HEK293 (cell line): ENCODE results near the gene HTT.

Experiments
- CTCF ChIA-PET: fragments of 350-600 bp; formaldehyde crosslinking; extraction: SDS; loops from one replicate; lab custom pipeline; 2021; ENCODE audit warnings: antibody characterized with exemption; lab: Yijun Ruan, JAX
- POLR2A ChIA-PET: fragments of 300-600 bp; formaldehyde crosslinking; extraction: SDS; loops from one replicate; lab custom pipeline; 2020; ENCODE audit warnings: antibody characterized with exemption, inconsistent platforms; lab: Yijun Ruan, JAX
- H3K27ac ChIP-seq: fragments of 200-500 bp; sonication (Bioruptor generic); 2 replicates; pipeline ENCODE4 v1.5.1; 2014; ENCODE audit warnings: low read depth, low read length, control low read depth, inconsistent platforms; ENCODE audit errors: extremely low read depth
- H3K36me3 ChIP-seq, 2 experiments: fragments of 200-500 bp in 1 of 2; sonication (Bioruptor generic) in 1 of 2; 1 replicate in 1 of 2; 2 replicates in 1 of 2; pipeline ENCODE4 v1.5.1; 2014 to 2017; ENCODE audit warnings: inconsistent platforms in 2 of 2, low read length in 2 of 2; ENCODE audit not compliant: control insufficient read depth in 2 of 2, insufficient read depth in 1 of 2
- H3K4me1 ChIP-seq: fragments of 200-500 bp; sonication (Bioruptor generic); 2 replicates; pipeline ENCODE4 v1.5.1; 2014; ENCODE audit warnings: mild to moderate bottlenecking, low read length, inconsistent platforms; ENCODE audit not compliant: control insufficient read depth, insufficient read depth
- H3K4me3 ChIP-seq: 2 replicates; pipeline ENCODE4 v1.5.1; 2011; ENCODE audit warnings: low read depth, mild to moderate bottlenecking, control low read depth, low read length, moderate library complexity
- H3K9me3 ChIP-seq: fragments of 200-500 bp; sonication (Bioruptor generic); 2 replicates; pipeline ENCODE4 v1.5.1; 2014; ENCODE audit warnings: low read depth, low read length, inconsistent platforms; ENCODE audit not compliant: control insufficient read depth, insufficient read depth
- AEBP2 ChIP-seq: fragments of 450-650 bp; formaldehyde crosslinking; IDR thresholded peaks from 2 replicates; pipeline ENCODE4 v1.5.1; 2016; ENCODE audit warnings: missing biosample characterization, missing genetic modification characterization, borderline replicate concordance
- GFI1B ChIP-seq: fragments of 450-650 bp; formaldehyde crosslinking; IDR thresholded peaks from 2 replicates; pipeline ENCODE4 v1.5.1; 2016; ENCODE audit warnings: missing biosample characterization, missing genetic modification characterization
- HIC1 ChIP-seq: fragments of 450-650 bp; formaldehyde crosslinking; IDR thresholded peaks from 2 replicates; pipeline ENCODE4 v1.5.1; 2016; ENCODE audit warnings: missing biosample characterization, missing genetic modification characterization
- OSR2 ChIP-seq: fragments of 450-650 bp; formaldehyde crosslinking; IDR thresholded peaks from 2 replicates; pipeline ENCODE4 v1.5.1; 2016; ENCODE audit warnings: missing biosample characterization, missing genetic modification characterization
- RBAK ChIP-seq: fragments of 450-650 bp; formaldehyde crosslinking; IDR thresholded peaks from 2 replicates; pipeline ENCODE4 v1.5.1; 2016; ENCODE audit warnings: missing biosample characterization, missing genetic modification characterization
- SCRT2 ChIP-seq: fragments of 450-650 bp; formaldehyde crosslinking; IDR thresholded peaks from 2 replicates; pipeline ENCODE4 v1.5.1; 2016; ENCODE audit warnings: missing biosample characterization, missing genetic modification characterization
- SETDB1 ChIP-seq: IDR thresholded peaks from one replicate; pipeline ENCODE4 v1.6.1; 2017; ENCODE audit warnings: mild to moderate bottlenecking, low read length, moderate library complexity, mixed read lengths; ENCODE audit not compliant: insufficient read length
- ZBTB1 ChIP-seq: fragments of 450-650 bp; formaldehyde crosslinking; IDR thresholded peaks from 2 replicates; pipeline ENCODE4 v1.5.1; 2016; ENCODE audit warnings: missing biosample characterization, missing genetic modification characterization
- ZBTB17 ChIP-seq: fragments of 450-650 bp; formaldehyde crosslinking; IDR thresholded peaks from 2 replicates; pipeline ENCODE4 v1.5.1; 2016; ENCODE audit warnings: missing biosample characterization, missing genetic modification characterization
- ZFP3 ChIP-seq: fragments of 450-650 bp; formaldehyde crosslinking; IDR thresholded peaks from 2 replicates; pipeline ENCODE4 v1.5.1; 2016; ENCODE audit warnings: low read depth, missing biosample characterization, missing genetic modification characterization
- ZFP37 ChIP-seq: fragments of 450-650 bp; formaldehyde crosslinking; IDR thresholded peaks from 2 replicates; pipeline ENCODE4 v1.5.1; 2016; ENCODE audit warnings: missing biosample characterization, missing genetic modification characterization
- ZIC2 ChIP-seq: fragments of 450-650 bp; formaldehyde crosslinking; IDR thresholded peaks from 2 replicates; pipeline ENCODE4 v1.5.1; 2016; ENCODE audit warnings: missing biosample characterization, missing genetic modification characterization
- ZNF112 ChIP-seq: fragments of 450-650 bp; formaldehyde crosslinking; IDR thresholded peaks from 2 replicates; pipeline ENCODE4 v1.5.0; 2017; ENCODE audit warnings: missing biosample characterization, missing genetic modification characterization
- ZNF132 ChIP-seq: fragments of 450-650 bp; formaldehyde crosslinking; IDR thresholded peaks from 2 replicates; pipeline ENCODE4 v1.5.1; 2017; ENCODE audit warnings: missing biosample characterization, missing genetic modification characterization, borderline replicate concordance
- ZNF211 ChIP-seq: fragments of 450-650 bp; formaldehyde crosslinking; IDR thresholded peaks from 2 replicates; pipeline ENCODE4 v1.5.1; 2016; ENCODE audit warnings: low read depth, missing biosample characterization, missing genetic modification characterization
- ZNF23 ChIP-seq: fragments of 450-650 bp; formaldehyde crosslinking; IDR thresholded peaks from 2 replicates; pipeline ENCODE4 v1.5.1; 2016; ENCODE audit warnings: missing biosample characterization, missing genetic modification characterization, borderline replicate concordance
- ZNF354C ChIP-seq: fragments of 450-650 bp; formaldehyde crosslinking; IDR thresholded peaks from 2 replicates; pipeline ENCODE4 v1.5.1; 2016; ENCODE audit warnings: missing biosample characterization, missing genetic modification characterization, low read depth, borderline replicate concordance
- ZNF366 ChIP-seq: fragments of 450-650 bp; formaldehyde crosslinking; conservative IDR thresholded peaks from 2 replicates; pipeline ENCODE4 v1.5.1; 2016; ENCODE audit warnings: missing biosample characterization, missing genetic modification characterization
- ZNF404 ChIP-seq: fragments of 450-650 bp; formaldehyde crosslinking; IDR thresholded peaks from 2 replicates; pipeline ENCODE4 v1.5.1; 2017; ENCODE audit warnings: missing biosample characterization, missing genetic modification characterization
- ZNF416 ChIP-seq: fragments of 450-650 bp; formaldehyde crosslinking; IDR thresholded peaks from 2 replicates; pipeline ENCODE4 v1.5.1; 2016; ENCODE audit warnings: missing biosample characterization, missing genetic modification characterization
- ZNF626 ChIP-seq: fragments of 450-650 bp; sonication (Bioruptor Pico); formaldehyde crosslinking; IDR thresholded peaks from 2 replicates; pipeline ENCODE4 v1.5.1; 2018; ENCODE audit warnings: missing biosample characterization, missing genetic modification characterization, inconsistent platforms
- ZNF776 ChIP-seq: fragments of 450-650 bp; formaldehyde crosslinking; IDR thresholded peaks from 2 replicates; pipeline ENCODE4 v1.5.0; 2017; ENCODE audit warnings: missing biosample characterization, missing genetic modification characterization, borderline replicate concordance
- ZSCAN4 ChIP-seq: fragments of 450-650 bp; formaldehyde crosslinking; IDR thresholded peaks from 2 replicates; pipeline ENCODE4 v1.5.1; 2017; ENCODE audit warnings: missing biosample characterization, missing genetic modification characterization
- TF ChIP-seq, protein P1 (sequence below): fragments of 450-650 bp; formaldehyde crosslinking; IDR thresholded peaks from 2 replicates; pipeline ENCODE4 v1.5.1; 2016; ENCODE audit warnings: missing biosample characterization, missing genetic modification characterization
- TF ChIP-seq, protein P2 (sequence below): fragments of 450-650 bp; formaldehyde crosslinking; conservative IDR thresholded peaks from 2 replicates; pipeline ENCODE4 v1.5.1; 2016; ENCODE audit warnings: low read depth, missing biosample characterization, missing genetic modification characterization

The HTT gene

GRCh38 chr4:3212391-3213105 lies 138.1 kb downstream of the HTT start:
- TF ChIP-seq ZSCAN4 (no peak), ZNF132 (tag by site-specific recombination) (no peak), ZNF416 (tag by site-specific recombination) (no peak), ZIC2 (tag by site-specific recombination) (no peak), OSR2 (no peak), RBAK (tag by site-specific recombination) (no peak), ZFP37 (no peak), SCRT2 (tag by site-specific recombination) (no peak), ZNF211 (no peak)
- TF ChIP-seq, protein P1, sequence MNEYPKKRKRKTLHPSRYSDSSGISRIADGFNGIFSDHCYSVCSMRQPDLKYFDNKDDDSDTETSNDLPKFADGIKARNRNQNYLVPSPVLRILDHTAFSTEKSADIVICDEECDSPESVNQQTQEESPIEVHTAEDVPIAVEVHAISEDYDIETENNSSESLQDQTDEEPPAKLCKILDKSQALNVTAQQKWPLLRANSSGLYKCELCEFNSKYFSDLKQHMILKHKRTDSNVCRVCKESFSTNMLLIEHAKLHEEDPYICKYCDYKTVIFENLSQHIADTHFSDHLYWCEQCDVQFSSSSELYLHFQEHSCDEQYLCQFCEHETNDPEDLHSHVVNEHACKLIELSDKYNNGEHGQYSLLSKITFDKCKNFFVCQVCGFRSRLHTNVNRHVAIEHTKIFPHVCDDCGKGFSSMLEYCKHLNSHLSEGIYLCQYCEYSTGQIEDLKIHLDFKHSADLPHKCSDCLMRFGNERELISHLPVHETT (tag by site-specific recombination), result no peak
- no peaks in the 10 kb centered on the region for H3K4me1 ChIP-seq
- no peak overlapping the region for H3K27ac ChIP-seq
- H3K4me3 ChIP-seq, result no peak overlapping the region
- POLR2A ChIA-PET, result no interaction called here
- CTCF ChIA-PET, result no interaction called here
- H3K36me3 ChIP-seq, result peaks cover 0 to 88% of the 10 kb centered on the region in 2 experiments; a peak in 1 of 3 replicates
- H3K9me3 ChIP-seq, result no peaks in the 10 kb centered on the region

- Histone ChIP-seq H3K27ac (no peak overlapping the region), H3K36me3 (peaks cover 0 to 88% of the 10 kb centered on the region in 2 experiments; a peak in 1 of 3 replicates), H3K4me1 (no peaks in the 10 kb centered on the region), H3K9me3 (no peaks in the 10 kb centered on the region), H3K4me3 (no peak overlapping the region)
- POLR2A ChIA-PET, result no interaction called here
- CTCF ChIA-PET, result no interaction called here
- TF ChIP-seq AEBP2 (tag by site-specific recombination) (no peak), SETDB1 (no peak), ZNF23 (tag by site-specific recombination) (no peak), ZNF354C (no peak), HIC1 (no peak), ZBTB17 (tag by site-specific recombination) (no peak), ZNF776 (tag by site-specific recombination) (no peak), GFI1B (no peak), ZFP3 (tag by site-specific recombination) (no peak), ZNF404 (tag by site-specific recombination) (no peak), ZBTB1 (tag by site-specific recombination) (no peak), ZNF366 (tag by site-specific recombination) (no peak), ZNF112 (tag by site-specific recombination) (no peak), ZNF626 (tag by site-specific recombination) (no peak)
- TF ChIP-seq, protein P2, sequence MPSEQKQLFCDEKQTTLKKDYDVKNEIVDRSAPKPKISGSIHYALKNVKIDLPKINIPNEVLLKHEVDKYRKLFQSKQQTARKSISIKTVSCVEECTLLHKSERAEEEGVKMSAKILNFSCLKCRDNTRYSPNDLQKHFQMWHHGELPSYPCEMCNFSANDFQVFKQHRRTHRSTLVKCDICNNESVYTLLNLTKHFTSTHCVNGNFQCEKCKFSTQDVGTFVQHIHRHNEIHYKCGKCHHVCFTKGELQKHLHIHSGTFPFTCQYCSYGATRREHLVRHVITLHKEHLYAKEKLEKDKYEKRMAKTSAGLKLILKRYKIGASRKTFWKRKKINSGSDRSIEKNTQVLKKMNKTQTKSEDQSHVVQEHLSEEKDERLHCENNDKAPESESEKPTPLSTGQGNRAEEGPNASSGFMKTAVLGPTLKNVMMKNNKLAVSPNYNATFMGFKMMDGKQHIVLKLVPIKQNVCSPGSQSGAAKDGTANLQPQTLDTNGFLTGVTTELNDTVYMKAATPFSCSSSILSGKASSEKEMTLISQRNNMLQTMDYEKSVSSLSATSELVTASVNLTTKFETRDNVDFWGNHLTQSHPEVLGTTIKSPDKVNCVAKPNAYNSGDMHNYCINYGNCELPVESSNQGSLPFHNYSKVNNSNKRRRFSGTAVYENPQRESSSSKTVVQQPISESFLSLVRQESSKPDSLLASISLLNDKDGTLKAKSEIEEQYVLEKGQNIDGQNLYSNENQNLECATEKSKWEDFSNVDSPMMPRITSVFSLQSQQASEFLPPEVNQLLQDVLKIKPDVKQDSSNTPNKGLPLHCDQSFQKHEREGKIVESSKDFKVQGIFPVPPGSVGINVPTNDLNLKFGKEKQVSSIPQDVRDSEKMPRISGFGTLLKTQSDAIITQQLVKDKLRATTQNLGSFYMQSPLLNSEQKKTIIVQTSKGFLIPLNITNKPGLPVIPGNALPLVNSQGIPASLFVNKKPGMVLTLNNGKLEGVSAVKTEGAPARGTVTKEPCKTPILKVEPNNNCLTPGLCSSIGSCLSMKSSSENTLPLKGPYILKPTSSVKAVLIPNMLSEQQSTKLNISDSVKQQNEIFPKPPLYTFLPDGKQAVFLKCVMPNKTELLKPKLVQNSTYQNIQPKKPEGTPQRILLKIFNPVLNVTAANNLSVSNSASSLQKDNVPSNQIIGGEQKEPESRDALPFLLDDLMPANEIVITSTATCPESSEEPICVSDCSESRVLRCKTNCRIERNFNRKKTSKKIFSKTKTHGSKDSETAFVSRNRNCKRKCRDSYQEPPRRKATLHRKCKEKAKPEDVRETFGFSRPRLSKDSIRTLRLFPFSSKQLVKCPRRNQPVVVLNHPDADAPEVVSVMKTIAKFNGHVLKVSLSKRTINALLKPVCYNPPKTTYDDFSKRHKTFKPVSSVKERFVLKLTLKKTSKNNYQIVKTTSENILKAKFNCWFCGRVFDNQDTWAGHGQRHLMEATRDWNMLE, result no peak
Measured at GRCh38 chr4:3213106-3213425, 138.6 kb downstream of the HTT start.
